ENCODE data around the gene ENOX1.

- TF ChIP-seq EP300 (IDR thresholded peaks at IDR 0.05) = no peak
- no peak for TF ChIP-seq POLR2A (IDR thresholded peaks at IDR 0.05)
Observed at GRCh38 chr13:43204591-43204990, 582.2 kb downstream of the ENOX1 start.
